Mesenteric fat pad (tissue), 1 donor: Measurements from ENCODE around the gene TDRD12. TPM values are rescaled to one million over a fixed set of nuclear protein-coding genes. Genes with fewer than 3 reads are reported as not detected.
"Not testable (repeated sequence)": the region's sequence is repeated elsewhere in the genome, so short reads cannot be mapped to it uniquely, and the experiment has no call there.

Source experiments
- DNase-seq: peaks from one replicate; pipeline ENCODE4 v3.0.0-alpha.2; 2020; ENCODE audit warnings: low spot score
- total RNA-seq: library from RNA; stranded (reverse); fragmentation: NEBNext Ultra II Directional; extraction: Animal tissue kit (Norgen Biotek cat#: 25700); gene quantifications from one replicate; pipeline ENCODE4 v1.2.1, GENCODE V29; 2021
- donor health status: DM: yes; HTN: yes; CAD: no.

Gene TDRD12
- total RNA-seq, 1 donor from 2014 or later, result not detected

- DNase-seq, result no peak
Measured at GRCh38 chr19:32866061-32866460, 146.5 kb downstream of the TDRD12 start.

DNA sequence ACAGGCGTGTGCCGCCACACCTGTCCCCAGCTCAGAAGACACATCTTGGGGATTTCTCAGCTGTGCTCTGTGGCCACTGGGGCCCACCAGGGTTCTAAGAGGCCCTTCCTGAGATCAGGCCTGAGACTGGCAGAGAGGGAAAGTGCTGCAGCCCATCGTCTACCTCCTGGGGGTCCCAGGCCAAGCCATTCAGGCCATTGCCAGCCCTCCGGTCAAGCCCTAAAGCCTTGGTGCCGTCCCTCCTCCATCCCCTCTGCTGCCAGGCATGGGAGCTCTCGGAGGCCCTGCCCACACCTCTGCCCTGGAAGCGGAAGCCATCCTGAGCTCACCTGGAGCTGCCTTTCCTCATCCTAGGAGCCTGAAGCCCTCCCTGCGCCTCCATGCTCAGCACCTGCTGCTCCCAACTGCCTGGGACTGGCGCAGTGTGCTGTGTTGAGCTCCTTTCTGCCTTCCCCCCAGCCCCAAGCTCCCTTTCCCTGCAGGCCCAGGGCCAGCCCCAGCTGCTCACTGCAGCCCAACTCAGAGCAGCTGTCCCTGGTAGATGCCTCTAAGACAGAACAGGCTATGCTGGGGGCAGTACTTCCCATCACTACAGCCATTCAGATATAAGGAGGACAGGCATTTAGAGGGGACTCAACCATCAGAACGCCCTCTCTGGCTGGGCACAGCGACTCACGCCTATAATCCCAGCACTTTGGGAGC, 147.1 kb downstream of the TDRD12 start:
- DNase-seq, result peak; percentile 75

GRCh38 chr19:32867436-32867835, 147.9 kb downstream of the TDRD12 start:
- not testable (repeated sequence) for DNase-seq

DNA sequence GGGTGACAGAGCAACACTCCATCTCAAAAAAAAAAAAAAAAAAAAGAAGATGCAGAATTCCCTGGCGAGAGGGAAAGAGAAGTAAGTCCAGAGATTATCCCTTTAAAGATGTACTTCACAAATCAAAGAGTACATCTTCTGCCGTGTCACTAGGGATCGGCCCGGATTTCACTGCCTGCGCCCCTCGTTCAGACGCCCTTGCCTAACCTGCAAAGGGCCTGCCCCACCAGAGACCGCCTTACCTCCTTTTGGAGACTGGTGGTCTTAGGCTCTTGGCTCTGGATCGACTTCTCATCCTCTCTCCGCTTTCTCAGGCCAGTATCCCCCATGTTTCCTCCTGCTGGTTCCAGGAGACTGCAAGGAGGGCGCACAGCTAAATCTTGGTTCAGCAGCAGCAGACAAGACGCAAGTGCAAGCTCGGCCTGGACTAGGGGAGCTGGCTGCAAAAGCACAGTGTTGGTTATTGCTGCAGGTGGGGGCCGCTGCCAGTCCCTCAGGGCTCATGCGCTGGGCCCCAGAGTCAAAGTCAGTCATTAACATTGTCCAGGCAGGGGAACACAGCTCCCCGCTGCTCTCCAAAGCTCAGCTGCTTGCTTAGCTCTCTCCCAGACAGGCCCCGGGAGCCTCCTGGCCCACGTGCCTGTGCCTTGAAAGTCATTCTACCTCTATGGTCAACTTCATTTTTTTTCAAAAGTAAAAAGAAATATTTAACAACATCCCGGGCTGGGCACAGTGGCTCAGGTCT, 148.8 kb downstream of the TDRD12 start:
- peak; percentile 75 for DNase-seq

DNA sequence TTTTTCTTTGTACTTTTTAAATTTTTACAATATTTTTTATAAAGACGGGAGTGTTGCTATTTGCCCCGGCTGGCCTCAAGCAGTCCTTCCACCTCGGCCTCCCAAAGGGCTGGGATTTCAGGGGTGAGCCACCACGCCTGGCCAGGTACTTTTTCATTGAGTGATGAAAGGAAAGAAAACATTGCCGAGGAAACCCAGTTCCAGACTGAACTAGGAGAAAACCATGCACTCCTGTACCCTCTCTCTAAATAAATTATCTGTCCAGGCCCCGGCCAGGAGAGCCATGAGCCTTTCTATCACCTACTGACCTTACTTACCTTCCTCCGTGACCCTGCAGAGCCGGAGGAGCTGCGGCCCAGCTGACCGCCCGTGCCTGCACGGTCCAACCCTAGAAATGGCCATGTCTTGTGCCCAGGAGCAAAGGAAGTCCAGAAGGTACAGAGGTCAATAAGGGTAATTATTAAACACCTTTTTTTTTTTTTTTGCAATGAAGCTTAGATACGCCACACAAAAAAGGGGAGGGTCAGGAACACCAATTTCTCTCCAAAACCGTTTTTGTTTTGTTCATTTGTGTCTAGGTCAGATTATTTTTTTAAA, 149.9 kb downstream of the TDRD12 start, which contains the start of gene SLC7A9:
TSS of gene SLC7A9 (minus strand) at position 399 of the 597 bp plus-strand sequence. CDS start 1,233 bp downstream, outside the sequence.
- peak; percentile 88 for DNase-seq

DNA sequence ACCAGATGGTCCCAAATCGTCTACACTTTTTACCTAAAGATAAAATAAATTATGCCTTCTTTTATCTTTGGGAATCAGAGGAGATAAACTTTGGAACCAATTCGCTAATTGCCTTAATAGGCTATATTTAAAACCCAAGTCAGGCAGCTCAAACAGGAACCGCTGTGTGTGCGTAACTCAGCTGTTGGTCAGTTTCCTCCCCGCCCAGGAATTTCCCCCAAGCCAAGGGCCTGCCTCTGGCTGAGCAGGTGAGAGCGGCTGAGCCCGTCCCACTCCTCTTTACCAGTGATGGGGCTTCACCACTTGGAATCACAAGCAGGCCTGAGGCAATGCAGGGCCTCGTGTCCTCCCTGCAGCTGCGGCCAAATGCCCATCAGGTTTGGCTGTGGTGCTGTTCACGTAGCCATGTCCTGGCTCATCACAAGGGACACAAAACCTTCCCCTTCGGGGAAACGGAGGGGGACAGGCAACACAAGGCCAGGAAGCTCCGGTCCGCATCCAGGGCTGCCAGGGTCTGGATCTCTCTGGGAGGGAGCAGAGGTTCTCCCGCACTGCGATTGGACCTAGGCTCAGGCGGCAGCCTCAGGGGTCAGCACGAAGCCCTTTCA, 150.5 kb downstream of the TDRD12 start:
- DNase-seq, result peak; percentile 88

DNA sequence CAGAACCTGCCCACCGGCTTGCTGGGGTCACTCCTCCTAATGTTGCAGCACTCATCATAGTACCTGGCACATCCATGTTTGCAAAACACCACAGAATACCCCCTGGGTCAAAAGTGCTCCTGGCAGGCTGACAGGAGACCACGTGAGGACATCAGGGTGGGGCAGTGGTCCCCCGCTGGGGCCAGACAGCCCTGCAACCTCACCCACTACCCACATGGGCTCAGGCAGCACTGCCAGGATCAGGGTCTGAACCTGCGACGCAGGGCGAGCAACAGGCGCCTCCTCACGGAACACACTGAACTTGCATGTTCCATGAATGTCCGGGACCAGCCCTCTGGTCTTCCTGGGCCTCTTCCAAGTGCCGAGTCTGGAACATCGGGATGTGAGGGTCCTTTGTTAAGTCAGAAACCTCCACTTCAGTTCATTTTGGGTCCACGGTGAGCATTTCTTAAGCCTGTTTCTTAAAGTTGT, 151.4 kb downstream of the TDRD12 start:
- no peak for DNase-seq

DNA sequence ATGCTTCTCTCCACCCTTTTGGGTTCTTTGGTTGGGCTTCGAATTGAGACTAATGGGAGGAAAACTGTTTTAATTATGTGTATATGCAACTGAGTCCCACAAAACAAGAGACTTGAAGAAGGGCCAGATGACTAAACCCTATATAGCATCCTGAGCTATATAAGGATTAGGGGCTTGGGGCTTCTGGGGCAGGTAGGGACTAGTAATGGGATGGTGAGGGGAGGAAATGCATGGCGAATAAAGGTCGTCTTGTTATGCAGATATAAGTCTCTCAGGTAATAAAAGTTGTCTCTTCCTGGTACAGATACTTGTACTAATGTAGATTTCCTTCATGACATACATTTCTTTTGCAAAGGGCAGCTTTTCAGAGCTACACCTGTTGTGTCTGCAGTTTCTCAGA, 152.8 kb downstream of the TDRD12 start:
- DNase-seq, result no peak

GRCh38 chr19:32873247-32873959, 153.8 kb downstream of the TDRD12 start:
- no peak for DNase-seq

- peak; percentile 71 for DNase-seq
Measured at GRCh38 chr19:32874605-32875004, 155.0 kb downstream of the TDRD12 start.

DNA sequence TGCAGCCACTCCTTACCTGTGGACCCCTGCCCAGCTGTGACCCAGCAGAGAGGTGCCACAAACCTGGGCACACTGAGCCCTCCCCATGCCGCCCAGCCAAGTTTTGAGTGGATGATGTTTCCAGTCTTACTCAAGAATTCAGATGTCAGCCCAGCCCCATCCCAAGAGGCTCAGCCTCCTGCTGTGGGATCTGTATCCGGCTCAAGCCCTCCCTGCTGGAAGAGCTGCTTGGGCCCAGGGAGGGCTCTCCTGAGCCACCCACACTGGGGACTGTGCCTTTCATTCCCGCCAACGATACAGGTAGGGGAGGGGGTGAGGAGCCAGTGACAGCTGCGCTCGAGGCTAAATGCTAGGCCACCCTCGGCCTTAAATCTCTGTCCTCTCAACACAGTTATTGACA, 155.9 kb downstream of the TDRD12 start:
- no peak for DNase-seq

DNA sequence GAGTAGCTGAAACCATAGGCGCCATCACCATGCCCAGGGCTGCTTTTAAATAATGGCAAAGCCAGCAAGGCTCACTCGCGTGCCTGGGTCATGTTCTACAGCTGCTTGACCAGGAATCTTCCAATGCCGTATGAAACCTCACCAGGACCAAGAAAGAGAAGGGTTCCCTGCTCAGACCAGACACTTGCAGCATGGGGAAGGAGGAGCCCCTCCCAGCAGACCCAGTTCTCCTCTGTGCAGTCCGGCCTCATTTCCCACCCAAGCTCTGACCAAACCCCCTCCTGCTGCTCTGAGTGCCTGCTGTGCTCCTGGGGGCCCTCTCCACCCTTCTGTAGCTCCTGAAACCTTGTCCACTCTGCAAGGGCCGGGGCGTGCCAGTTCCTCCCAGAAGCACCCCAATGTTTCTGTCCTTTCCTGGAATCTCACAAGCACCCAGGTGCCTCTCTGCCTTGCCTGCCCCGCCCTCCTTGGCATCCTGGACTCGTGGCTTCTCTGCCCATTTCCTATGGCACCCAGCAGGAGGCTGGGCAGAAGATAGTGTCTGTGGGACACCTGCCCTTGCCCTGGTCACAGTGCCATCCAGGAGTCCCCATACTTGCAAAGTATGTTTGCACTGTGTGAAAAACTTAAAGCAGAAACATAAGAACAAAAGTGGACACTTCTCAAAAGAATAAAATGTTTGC, 156.8 kb downstream of the TDRD12 start:
- DNase-seq, result peak; percentile 68

- DNase-seq, result no peak
Measured at GRCh38 chr19:32876919-32877285, 157.3 kb downstream of the TDRD12 start.

Other genes with a start within 250 kb of the TDRD12 start
- gene PDCD5, start 138.6 kb upstream of the TDRD12 start, total RNA-seq, result 84.5 TPM
- gene ANKRD27, start 44.6 kb upstream of the TDRD12 start, total RNA-seq, result 34.3 TPM
- not detected for gene RGS9BP, start 43.9 kb upstream of the TDRD12 start, total RNA-seq
- 11.3 TPM for gene NUDT19, start 27.9 kb upstream of the TDRD12 start, total RNA-seq
- gene SLC7A9, start 150.0 kb downstream of the TDRD12 start, total RNA-seq, result 0.29 TPM